Erythroblast (primary cell): Measurements from ENCODE around the gene DUOX1.
"Not testable (repeated sequence)": the region's sequence is repeated elsewhere in the genome, so short reads cannot be mapped to it uniquely, and the experiment has no call there.

Experiments used
- DNase-seq, 2 experiments: peaks; one replicate each; lab custom pipeline; 2025; lab: John Stamatoyannopoulos, UW
- GATA1 ChIP-seq: IDR thresholded peaks from 2 replicates; pipeline ENCODE4 v1.6.1; 2011; ENCODE audit warnings: low read depth, mild to moderate bottlenecking, control low read depth, low read length, moderate library complexity
- POLR2A ChIP-seq: IDR thresholded peaks from 2 replicates; pipeline ENCODE4 v1.6.1; 2011; ENCODE audit warnings: mild to moderate bottlenecking, low read length

Gene DUOX1

DNA sequence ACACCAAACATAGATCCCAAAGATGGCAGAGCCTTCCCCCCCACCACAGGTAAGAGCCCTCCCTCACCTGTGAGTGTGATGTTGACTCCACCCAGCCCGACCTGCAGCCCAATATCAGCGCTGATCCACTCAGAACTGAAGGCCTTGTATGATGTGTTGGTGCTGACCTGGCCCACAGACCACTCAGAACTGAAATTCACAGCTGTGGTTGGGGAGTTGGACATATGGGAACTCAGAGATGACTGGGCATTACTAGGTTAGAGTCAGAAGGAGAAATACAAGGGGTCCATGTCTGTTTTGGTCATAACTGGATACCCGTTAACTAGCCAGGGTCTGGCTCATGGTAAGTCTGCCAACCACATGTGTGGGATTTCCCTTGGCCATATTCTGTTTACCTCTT lies 8.8 kb upstream of the DUOX1 start:
- DNase-seq = no peak
- TF ChIP-seq POLR2A (no peak), GATA1 (no peak)

- TF ChIP-seq POLR2A (no peak), GATA1 (no peak)
- no peak for DNase-seq
These were observed 7.9 kb upstream of the DUOX1 start for GRCh38 chr15:45121706-45122417.

- TF ChIP-seq POLR2A (no peak), GATA1 (no peak)
- DNase-seq = no peak
These were observed 7.1 kb upstream of the DUOX1 start for GRCh38 chr15:45122719-45123118.

DNA sequence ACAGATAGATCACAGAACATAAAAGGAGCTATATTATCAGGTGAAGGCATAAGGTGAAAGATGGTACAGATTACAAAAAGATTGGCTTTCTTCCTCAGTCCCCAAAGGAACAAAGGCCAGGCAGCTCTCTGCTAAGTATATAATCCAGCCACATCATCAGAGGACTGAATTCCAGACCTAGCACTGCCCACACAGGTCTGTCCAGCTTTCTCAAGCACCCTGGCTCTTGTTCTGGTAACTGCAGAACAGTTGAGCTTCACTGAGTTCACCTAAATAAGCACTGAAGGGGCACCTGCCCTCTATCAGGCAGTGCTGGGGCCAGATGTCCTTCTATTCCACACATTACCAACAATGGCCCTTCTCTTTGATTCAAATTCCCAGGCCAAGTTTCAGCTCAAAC lies 6.4 kb upstream of the DUOX1 start:
- TF ChIP-seq POLR2A = no peak
- TF ChIP-seq GATA1 = no peak
- DNase-seq = no peak

DNA sequence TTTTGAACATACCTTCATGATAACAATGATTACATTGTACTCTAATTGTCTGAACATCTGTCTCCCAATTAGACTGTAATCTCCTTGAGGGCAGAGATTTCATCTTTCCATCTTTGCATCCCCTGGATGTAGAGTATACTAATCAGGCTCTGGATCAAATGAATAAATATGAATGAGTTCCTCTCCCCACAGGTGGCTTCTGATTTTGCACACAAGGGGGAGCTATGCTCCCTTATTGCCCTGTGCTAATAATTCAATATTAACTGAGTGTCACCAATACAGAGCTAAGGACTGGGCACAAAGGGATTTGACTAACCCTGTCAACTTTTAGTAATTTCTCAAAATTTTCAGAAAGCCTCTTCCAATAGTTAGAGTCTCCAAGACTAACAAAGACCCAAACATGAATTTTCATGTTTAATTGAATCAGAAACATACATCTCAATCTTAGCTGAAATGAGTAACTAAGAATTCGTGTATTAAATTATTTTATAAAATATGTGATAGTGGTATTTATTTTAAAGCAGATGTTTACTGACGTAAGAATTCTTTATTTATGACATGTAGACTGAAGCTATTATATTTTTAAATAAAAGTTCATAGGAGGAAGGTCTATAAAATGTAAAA lies 3.1 kb upstream of the DUOX1 start:
- no peak for TF ChIP-seq GATA1
- TF ChIP-seq POLR2A = no peak
- DNase-seq = peak; percentile 35 to 58

DNA sequence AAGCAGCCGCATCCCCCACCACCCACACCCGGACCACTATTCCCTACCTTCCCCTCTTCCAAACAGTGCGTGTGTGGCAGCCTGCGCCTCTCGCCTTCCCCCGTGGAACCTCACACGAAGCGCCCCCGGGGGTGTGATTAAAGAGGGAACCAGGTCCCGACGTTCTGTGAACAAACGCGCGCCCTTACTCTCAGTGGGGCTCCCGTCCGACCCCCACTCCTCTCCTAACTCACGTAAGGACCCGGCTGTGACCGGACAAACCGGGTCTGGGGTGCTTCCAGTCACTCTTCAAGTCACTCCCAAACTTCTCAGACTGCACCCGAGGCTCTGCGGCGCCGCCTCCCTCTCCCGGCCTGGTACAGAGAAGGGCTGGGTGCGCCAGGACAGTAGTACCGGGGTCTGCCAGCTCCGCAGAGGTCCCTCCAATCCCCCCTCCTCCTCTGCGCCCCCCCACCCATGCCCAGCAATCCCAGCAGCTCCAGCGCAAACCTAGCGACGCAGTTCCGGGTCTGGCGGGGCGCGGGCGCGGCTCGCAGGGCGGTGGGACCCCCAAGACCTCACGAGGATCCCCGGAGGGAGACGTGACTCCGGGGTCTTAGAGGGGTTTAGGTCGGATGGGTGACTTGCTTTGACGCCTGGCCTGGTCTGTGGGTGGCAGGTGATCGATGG lies 689 bp upstream of the DUOX1 start:
- no peak for TF ChIP-seq GATA1
- no peak for TF ChIP-seq POLR2A
- DNase-seq = no peak

- DNase-seq = no peak
- TF ChIP-seq GATA1 = no peak
- TF ChIP-seq POLR2A = no peak
These were observed 652 bp downstream of the DUOX1 start for GRCh38 chr15:45130291-45131000.

GRCh38 chr15:45131510-45131909 lies 1.7 kb downstream of the DUOX1 start:
- TF ChIP-seq GATA1 (no peak), POLR2A (no peak)

DNA sequence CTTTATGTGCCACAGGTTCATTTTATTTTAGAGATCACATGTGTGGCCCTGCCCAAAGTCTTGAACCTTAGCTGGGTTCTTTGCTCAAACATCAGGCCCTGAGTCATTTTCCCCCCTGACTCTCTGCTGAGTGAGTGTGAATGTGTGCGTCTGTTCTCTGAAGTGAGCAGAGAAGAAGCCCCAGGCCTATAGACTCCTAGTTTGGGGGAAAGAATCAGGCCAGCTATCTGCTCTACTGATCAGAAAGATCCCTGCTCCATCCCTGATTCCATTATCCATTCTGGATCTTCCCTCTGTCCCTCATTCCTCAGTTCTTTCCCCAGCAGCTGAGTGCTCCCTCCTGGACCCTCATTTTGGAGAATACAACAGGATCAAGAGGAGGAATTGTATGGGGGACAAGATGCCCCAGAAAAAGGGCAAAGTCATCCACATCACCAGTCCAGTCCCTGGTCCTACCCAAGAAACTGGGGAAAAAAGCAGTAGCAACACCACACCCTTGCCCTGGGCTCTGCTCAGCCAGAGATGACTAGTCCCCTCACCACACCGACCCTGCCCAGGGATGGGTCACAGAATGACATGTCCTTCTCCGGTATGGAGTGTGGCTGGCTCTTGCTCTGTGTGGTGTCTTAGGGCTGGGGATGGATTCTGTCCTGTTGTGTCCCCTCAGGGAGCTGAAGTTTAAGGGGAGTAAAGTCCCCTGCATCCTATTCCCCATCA lies 3.2 kb downstream of the DUOX1 start:
- no peak for TF ChIP-seq POLR2A
- no peak for TF ChIP-seq GATA1
- no peak for DNase-seq

More at GRCh38 chr15:45131510-45131909, 1.7 kb downstream of the DUOX1 start:
- DNase-seq = no peak

DNA sequence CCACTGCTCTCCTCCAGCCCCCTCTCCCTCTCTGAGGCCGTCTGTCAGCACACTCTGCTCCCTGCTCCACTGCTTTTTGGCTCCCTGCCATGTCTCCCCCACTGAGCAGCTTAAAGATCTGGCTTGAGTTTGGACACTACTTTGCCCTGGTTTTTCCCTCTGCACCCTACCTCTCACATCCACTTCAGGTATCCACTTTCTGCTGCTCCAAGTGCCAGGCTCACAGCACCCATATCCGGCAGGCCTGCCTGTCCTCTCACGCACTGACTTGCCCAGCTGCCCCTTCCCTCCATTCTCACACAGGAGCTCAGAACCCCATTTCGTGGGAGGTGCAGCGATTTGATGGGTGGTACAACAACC lies 3.7 kb downstream of the DUOX1 start:
- no peak for TF ChIP-seq GATA1
- no peak for TF ChIP-seq POLR2A
- no peak for DNase-seq

DNA sequence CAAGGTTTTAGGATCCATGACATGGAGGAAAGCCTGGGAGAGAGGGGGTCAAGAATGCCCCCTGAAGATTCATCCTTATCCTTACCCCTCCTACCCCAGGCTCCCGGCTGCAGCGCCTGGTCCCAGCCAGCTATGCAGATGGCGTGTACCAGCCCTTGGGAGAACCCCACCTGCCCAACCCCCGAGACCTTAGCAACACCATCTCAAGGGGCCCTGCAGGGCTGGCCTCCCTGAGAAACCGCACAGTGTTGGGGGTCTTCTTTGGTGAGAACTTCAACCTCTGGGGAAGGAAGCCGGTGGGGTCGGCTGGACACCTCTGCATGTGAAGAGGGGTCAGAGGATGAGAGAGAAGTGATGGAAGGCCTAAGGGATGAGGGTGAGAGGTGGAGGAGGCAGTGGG lies 4.3 kb downstream of the DUOX1 start:
- DNase-seq = no peak
- TF ChIP-seq GATA1 (no peak), POLR2A (no peak)

DNA sequence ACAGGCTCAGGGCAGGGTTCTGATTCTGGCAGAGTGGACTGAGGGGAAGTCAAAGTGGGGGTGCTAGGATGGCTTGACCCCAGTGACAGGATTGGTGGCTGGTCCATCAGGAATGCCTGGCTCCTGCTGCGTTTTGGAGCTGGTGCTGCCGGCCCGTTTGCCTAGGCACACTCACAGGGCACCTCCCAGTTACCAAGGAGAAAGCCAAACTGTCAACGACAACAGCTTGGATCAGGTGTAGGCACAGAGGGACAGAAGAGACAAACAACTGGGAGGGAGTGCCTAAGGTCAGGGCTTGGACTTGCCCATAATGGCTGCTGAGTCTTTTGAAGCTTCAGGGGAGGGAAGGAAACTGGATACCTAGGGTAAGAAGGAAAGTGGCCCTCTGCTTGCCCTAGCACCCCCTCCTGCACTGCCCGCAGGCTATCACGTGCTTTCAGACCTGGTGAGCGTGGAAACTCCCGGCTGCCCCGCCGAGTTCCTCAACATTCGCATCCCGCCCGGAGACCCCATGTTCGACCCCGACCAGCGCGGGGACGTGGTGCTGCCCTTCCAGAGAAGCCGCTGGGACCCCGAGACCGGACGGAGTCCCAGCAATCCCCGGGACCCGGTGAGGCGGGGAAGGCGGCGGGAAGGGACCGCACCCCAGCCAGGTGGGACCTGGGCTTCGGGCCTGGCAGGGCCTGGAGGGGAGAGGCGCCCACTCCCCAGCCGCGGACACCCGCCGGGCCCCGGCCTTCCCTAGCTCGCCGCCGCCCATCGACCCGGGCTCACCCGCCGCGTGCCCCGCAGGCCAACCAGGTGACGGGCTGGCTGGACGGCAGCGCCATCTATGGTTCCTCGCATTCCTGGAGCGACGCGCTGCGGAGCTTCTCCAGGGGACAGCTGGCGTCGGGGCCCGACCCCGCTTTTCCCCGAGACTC lies 5.1 kb downstream of the DUOX1 start:
- peak in 1 of 2 experiments; percentile 12 for DNase-seq
- no peak for TF ChIP-seq POLR2A
- TF ChIP-seq GATA1 = no peak

DNA sequence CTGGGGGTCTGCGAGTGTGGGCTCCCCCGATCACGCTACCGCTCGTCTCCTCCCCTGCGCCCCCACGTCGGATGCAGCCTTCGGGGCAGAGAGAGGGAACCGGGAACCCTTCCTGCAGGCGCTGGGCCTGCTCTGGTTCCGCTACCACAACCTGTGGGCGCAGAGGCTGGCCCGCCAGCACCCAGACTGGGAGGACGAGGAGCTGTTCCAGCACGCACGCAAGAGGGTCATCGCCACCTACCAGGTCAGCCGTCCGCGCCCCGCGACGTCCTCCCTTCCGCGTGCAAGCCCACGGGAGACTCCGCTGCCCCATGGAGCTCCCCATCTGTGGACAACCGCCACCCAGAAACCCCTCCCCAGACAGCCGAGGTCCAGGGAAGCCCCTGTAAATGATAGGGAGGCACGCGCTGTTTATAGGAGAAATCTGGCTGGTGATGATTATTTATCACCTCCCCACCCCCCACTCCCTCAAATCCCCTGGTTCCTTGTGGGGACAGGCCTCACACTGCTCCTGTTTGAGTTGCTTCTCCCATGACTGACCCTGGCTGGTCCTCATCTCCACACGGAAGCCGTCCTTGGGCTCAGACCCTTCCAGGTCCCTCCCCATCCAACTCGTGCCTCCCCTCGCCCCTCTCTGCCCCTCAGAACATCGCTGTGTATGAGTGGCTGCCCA lies 6.0 kb downstream of the DUOX1 start:
- not testable (repeated sequence) for DNase-seq
